ENCODE measurements around the gene LRFN5. TPM values are rescaled to one million over a fixed set of nuclear protein-coding genes. Genes with fewer than 3 reads are reported as not detected.
"Not testable (repeated sequence)": the region's sequence is repeated elsewhere in the genome, so short reads cannot be mapped to it uniquely, and the experiment has no call there.

The LRFN5 gene
- total RNA-seq, 5 donors from 2014 or later (not counting 1 experiment from before 2014, with no cell fraction given), result not detected

DNA sequence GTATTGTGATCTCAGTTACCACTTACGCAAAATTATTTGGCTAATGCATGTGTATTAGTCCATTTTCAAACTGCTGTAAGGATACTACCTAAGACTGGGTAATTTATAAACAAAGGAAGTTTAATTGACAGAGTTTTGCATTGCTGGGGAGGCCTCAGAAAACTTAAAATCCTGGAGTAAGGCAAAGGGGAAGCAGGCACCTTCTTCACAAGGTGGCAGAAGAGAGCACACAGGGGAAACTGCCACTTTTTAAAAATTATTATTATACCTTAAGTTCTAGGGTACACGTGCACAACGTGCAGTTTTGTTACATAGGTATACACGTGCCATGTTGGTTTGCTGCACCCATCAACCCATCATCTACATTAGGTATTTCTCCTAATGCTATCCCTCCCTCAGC lies 143.9 kb downstream of the LRFN5 start:
- H3K4me1 Mint-ChIP-seq, result peaks cover 16 to 24% (median 21%) of the 10 kb centered on the region in 3 donors
- DNase-seq; H3K9me3 Mint-ChIP-seq; H3K4me3 ChIP-seq (ENCODE audit: control insufficient read depth in 1 of 2, extremely low read depth in 1 of 2, low read length in 1 of 2); H3K4me1 ChIP-seq (ENCODE audit: control insufficient read depth in 1 of 2, extremely low read depth in 1 of 2, insufficient read depth in 2 of 2, low read length in 2 of 2); CTCF ChIA-PET; ATAC-seq (replicated peaks in 1 of 4); H3K27me3 ChIP-seq (replicated peaks in 1 of 2; ENCODE audit: control insufficient read depth in 2 of 2, extremely low read depth in 1 of 2, insufficient read depth in 2 of 2, low read length in 1 of 2); H3K36me3 Mint-ChIP-seq; H3K36me3 ChIP-seq (ENCODE audit: control insufficient read depth in 2 of 2, extremely low read depth in 1 of 2, insufficient read depth in 1 of 2, low read length in 1 of 2); H3K9me3 ChIP-seq; POLR2A ChIA-PET; H3K4me3 Mint-ChIP-seq; H3K27me3 Mint-ChIP-seq; H3K27ac ChIP-seq (ENCODE audit: low read length): not testable (repeated sequence)
- WGBS (ENCODE audit: insufficient coverage), result no CpG with 5 or more reads among the region's 4 CpGs
- H3K27ac Mint-ChIP-seq, result peak overlapping the region in 1 of 2 donors; percentile 13

DNA sequence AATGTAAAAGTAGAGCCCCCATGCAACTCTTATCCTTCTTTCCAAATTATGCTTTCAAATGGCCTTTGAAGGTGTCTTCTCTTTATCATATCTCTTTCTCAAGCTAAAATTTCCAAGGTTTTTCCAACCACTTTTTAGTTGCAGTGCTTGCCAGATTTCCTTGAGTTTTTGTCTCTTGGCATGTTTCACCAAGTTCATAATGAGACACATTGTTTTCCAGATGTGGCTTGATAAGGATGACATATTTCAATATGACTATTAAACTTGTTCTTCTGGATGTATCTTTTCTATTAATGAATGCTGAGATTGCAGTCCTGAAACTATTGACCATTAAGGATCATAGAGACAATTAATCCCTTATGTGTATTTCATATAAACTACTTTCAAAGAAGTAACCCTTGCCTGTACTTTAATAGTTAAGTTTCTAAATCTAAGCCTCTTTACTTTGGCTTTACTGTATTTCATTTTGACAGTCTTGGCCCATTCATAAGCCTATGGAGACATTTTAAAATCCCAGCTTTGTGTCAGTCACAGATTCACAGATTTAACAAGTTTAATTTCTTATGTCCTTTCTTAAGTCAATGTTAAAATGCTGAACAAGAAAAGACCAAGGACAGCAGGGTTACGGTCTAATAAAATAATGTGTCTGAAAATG lies 151.5 kb downstream of the LRFN5 start:
- POLR2A ChIA-PET, result no interaction called here

DNA sequence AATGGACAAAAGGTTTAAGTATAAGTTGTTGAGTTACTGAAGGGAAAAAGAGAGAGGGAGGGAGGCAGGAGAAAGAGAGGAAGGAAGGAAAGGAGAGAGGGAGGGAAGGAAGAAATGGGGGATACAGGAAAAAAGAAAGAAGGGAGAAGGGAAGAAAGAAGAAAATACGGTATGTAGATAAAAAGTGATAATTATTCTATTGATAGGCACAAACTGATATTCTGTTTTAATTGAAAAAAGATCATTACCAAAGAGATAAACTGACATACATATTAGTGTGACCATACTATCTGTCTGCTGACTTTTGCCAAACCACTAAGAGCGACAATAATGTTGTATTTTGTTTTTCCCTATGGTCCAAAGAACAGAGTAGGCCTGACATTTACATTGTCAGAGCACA lies 154.5 kb downstream of the LRFN5 start:
- Mint-ChIP-seq H3K4me1 (no peaks in the 10 kb centered on the region), H3K36me3 (no peaks in the 10 kb centered on the region), H3K27me3 (no peaks in the 10 kb centered on the region), H3K9me3 (peaks cover 0 to 5% (median 0%) of the 10 kb centered on the region in 3 donors), H3K27ac (no peak overlapping the region), H3K4me3 (no peak overlapping the region)
- ChIA-PET POLR2A (interaction anchor here in 1 of 2 donors (0.6 kb wide), 1 partner anchor 165 kb away, joined by 5 read pairs; no protein-coding TSS in a partner anchor), CTCF (no interaction called here)
- whole genome bisulfite sequencing (ENCODE audit: insufficient coverage), result no CpG with 5 or more reads among the region's 2 CpGs
- no peaks in the 10 kb centered on the region for H3K36me3 ChIP-seq (ENCODE audit: control insufficient read depth in 2 of 2, extremely low read depth in 1 of 2, insufficient read depth in 1 of 2, low read length in 1 of 2)
- DNase-seq, result no peak
- H3K4me3 ChIP-seq (ENCODE audit: control insufficient read depth in 1 of 2, extremely low read depth in 1 of 2, low read length in 1 of 2), result no peak overlapping the region
- no peak overlapping the region for H3K27ac ChIP-seq (ENCODE audit: low read length)
- no peaks in the 10 kb centered on the region for H3K27me3 ChIP-seq (replicated peaks in 1 of 2; ENCODE audit: control insufficient read depth in 2 of 2, extremely low read depth in 1 of 2, insufficient read depth in 2 of 2, low read length in 1 of 2)
- H3K9me3 ChIP-seq, result no peaks in the 10 kb centered on the region
- ATAC-seq (replicated peaks in 1 of 4), result no peak
- no peaks in the 10 kb centered on the region for H3K4me1 ChIP-seq (ENCODE audit: control insufficient read depth in 1 of 2, extremely low read depth in 1 of 2, insufficient read depth in 2 of 2, low read length in 2 of 2)

More for the DNA sequence above, 151.5 kb downstream of the LRFN5 start:
- Histone ChIP-seq H3K36me3 (ENCODE audit: control insufficient read depth in 2 of 2, extremely low read depth in 1 of 2, insufficient read depth in 1 of 2, low read length in 1 of 2) (no peaks in the 10 kb centered on the region), H3K4me1 (ENCODE audit: control insufficient read depth in 1 of 2, extremely low read depth in 1 of 2, insufficient read depth in 2 of 2, low read length in 2 of 2) (no peaks in the 10 kb centered on the region), H3K27ac (ENCODE audit: low read length) (no peak overlapping the region), H3K27me3 (replicated peaks in 1 of 2; ENCODE audit: control insufficient read depth in 2 of 2, extremely low read depth in 1 of 2, insufficient read depth in 2 of 2, low read length in 1 of 2) (no peaks in the 10 kb centered on the region), H3K9me3 (no peaks in the 10 kb centered on the region), H3K4me3 (ENCODE audit: control insufficient read depth in 1 of 2, extremely low read depth in 1 of 2, low read length in 1 of 2) (no peak overlapping the region)
- H3K4me1 Mint-ChIP-seq, result no peaks in the 10 kb centered on the region
- CTCF ChIA-PET, result no interaction called here
- H3K27ac Mint-ChIP-seq, result no peak overlapping the region
- no peak for ATAC-seq (replicated peaks in 1 of 4)
- H3K27me3 Mint-ChIP-seq, result no peaks in the 10 kb centered on the region
- H3K36me3 Mint-ChIP-seq, result no peaks in the 10 kb centered on the region
- H3K9me3 Mint-ChIP-seq, result peaks cover 0 to 5% (median 0%) of the 10 kb centered on the region in 3 donors
- DNase-seq, result no peak
- WGBS (ENCODE audit: insufficient coverage), result no CpG with 5 or more reads among the region's 1 CpG
- H3K4me3 Mint-ChIP-seq, result no peak overlapping the region

DNA sequence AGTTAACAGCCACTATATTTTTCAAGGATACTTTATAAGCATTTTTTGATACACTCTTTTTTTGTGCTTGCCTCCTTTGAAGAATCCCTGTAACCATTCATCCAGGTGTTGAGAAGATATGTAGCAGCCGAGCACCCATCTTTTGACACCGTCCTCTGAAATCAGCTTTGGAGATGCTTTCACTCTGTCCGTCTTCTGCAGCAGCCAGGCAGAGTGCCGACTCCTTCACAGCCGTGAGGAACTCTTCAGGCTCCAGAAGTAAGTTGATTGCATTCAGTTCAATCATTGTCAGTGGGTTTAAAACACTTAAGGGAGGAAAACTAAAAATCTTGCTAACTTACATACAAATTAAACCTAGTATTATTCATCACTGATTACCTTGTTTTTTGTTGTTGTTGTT lies 160.1 kb downstream of the LRFN5 start:
- Mint-ChIP-seq H3K27me3 (no peaks in the 10 kb centered on the region), H3K4me3 (no peak overlapping the region), H3K4me1 (no peaks in the 10 kb centered on the region), H3K9me3 (no peaks in the 10 kb centered on the region), H3K36me3 (no peaks in the 10 kb centered on the region), H3K27ac (no peak overlapping the region)
- no peaks in the 10 kb centered on the region for H3K27me3 ChIP-seq (replicated peaks in 1 of 2; ENCODE audit: control insufficient read depth in 2 of 2, extremely low read depth in 1 of 2, insufficient read depth in 2 of 2, low read length in 1 of 2)
- H3K36me3 ChIP-seq (ENCODE audit: control insufficient read depth in 2 of 2, extremely low read depth in 1 of 2, insufficient read depth in 1 of 2, low read length in 1 of 2), result no peaks in the 10 kb centered on the region
- H3K4me3 ChIP-seq (ENCODE audit: control insufficient read depth in 1 of 2, extremely low read depth in 1 of 2, low read length in 1 of 2), result no peak overlapping the region
- ChIA-PET POLR2A (no interaction called here), CTCF (no interaction called here)
- no peak for DNase-seq
- WGBS (ENCODE audit: insufficient coverage), result 89% methylated on average over 3 of the region's 5 CpGs
- H3K4me1 ChIP-seq (ENCODE audit: control insufficient read depth in 1 of 2, extremely low read depth in 1 of 2, insufficient read depth in 2 of 2, low read length in 2 of 2), result no peaks in the 10 kb centered on the region
- no peak overlapping the region for H3K27ac ChIP-seq (ENCODE audit: low read length)
- no peaks in the 10 kb centered on the region for H3K9me3 ChIP-seq
- no peak for ATAC-seq (replicated peaks in 1 of 4)

DNA sequence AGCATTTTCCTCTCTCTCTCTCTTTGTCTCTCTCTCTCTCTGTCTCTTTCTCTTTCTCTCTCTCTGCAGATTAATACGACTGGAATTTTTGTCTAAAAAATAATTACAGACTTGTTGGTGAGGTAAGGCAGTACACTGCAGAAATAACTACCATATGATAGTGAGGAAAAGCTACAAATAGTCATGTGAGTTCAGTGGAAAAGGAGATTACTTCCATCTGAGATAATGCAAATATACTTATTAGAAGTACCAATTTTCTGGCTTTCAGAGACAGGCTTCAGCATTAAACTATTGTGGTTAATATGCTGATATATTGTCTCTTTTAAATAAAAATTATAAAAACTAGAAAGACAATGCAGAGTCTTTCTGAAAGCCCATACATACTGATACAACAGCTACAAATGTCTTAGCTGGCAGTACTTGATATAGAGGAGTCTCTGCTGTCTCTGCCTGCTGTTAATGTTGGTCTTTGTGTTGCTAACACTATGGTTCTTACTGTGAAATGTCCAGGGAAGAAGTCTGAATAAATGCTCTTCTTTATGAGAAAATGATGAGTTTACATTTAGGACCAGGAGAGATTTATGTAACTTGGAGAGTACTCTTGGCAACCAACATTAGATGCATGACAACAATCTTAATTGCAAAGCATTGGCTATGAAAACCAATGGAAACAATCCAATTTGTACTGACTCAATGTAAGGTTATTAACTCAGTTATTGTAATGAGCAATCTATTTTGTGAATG lies 167.0 kb downstream of the LRFN5 start:
- Histone ChIP-seq H3K27ac (ENCODE audit: low read length) (no peak overlapping the region), H3K9me3 (no peaks in the 10 kb centered on the region), H3K4me3 (ENCODE audit: control insufficient read depth in 1 of 2, extremely low read depth in 1 of 2, low read length in 1 of 2) (no peak overlapping the region), H3K4me1 (ENCODE audit: control insufficient read depth in 1 of 2, extremely low read depth in 1 of 2, insufficient read depth in 2 of 2, low read length in 2 of 2) (no peaks in the 10 kb centered on the region), H3K27me3 (replicated peaks in 1 of 2; ENCODE audit: control insufficient read depth in 2 of 2, extremely low read depth in 1 of 2, insufficient read depth in 2 of 2, low read length in 1 of 2) (no peaks in the 10 kb centered on the region), H3K36me3 (ENCODE audit: control insufficient read depth in 2 of 2, extremely low read depth in 1 of 2, insufficient read depth in 1 of 2, low read length in 1 of 2) (no peaks in the 10 kb centered on the region)
- WGBS (ENCODE audit: insufficient coverage), result no CpG with 5 or more reads among the region's 1 CpG
- H3K9me3 Mint-ChIP-seq, result no peaks in the 10 kb centered on the region
- DNase-seq, result no peak
- CTCF ChIA-PET, result no interaction called here
- no peak for ATAC-seq (replicated peaks in 1 of 4)
- H3K27ac Mint-ChIP-seq, result no peak overlapping the region
- H3K27me3 Mint-ChIP-seq, result no peaks in the 10 kb centered on the region
- POLR2A ChIA-PET, result no interaction called here
- H3K36me3 Mint-ChIP-seq, result no peaks in the 10 kb centered on the region
- no peak overlapping the region for H3K4me3 Mint-ChIP-seq
- H3K4me1 Mint-ChIP-seq, result no peaks in the 10 kb centered on the region

DNA sequence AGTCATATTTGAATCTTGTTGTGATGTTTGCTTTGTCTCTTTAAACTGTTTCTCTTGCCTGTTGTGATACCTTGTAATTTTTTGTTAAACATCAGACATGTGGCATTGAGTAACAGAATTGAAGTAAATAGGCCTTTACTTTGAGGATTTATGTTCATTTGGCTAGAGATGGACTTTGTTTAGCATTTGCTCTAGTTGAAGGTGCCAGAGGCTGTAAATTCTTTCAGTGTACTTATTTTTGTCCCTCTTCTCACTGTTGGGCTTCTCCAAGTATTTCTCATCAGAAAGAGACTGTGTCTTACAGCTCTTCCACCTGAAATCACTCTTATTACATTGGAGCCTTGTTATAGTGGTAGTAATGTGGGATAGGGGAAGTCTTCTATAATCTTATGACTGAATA lies 175.8 kb downstream of the LRFN5 start:
- ATAC-seq (replicated peaks in 1 of 4) (no peak), DNase-seq (no peak)
- POLR2A ChIA-PET, result interaction anchor here in 1 of 2 donors (0.5 to 0.6 kb wide), 2 partner anchors 69 to 976 kb away, joined by 3 to 4 read pairs; no protein-coding TSS in a partner anchor
- H3K27ac Mint-ChIP-seq, result no peak overlapping the region
- no peaks in the 10 kb centered on the region for H3K36me3 Mint-ChIP-seq
- no peaks in the 10 kb centered on the region for H3K4me1 Mint-ChIP-seq
- CTCF ChIA-PET, result interaction anchor here in 1 of 2 donors (0.6 kb wide), 1 partner anchor 94 kb away, joined by 4 read pairs; no protein-coding TSS in a partner anchor
- no peaks in the 10 kb centered on the region for H3K4me1 ChIP-seq (ENCODE audit: control insufficient read depth in 1 of 2, extremely low read depth in 1 of 2, insufficient read depth in 2 of 2, low read length in 2 of 2)
- H3K27me3 ChIP-seq (replicated peaks in 1 of 2; ENCODE audit: control insufficient read depth in 2 of 2, extremely low read depth in 1 of 2, insufficient read depth in 2 of 2, low read length in 1 of 2), result no peaks in the 10 kb centered on the region
- H3K27ac ChIP-seq (ENCODE audit: low read length), result no peak overlapping the region
- no peaks in the 10 kb centered on the region for H3K9me3 Mint-ChIP-seq
- H3K4me3 Mint-ChIP-seq, result no peak overlapping the region
- H3K36me3 ChIP-seq (ENCODE audit: control insufficient read depth in 2 of 2, extremely low read depth in 1 of 2, insufficient read depth in 1 of 2, low read length in 1 of 2), result no peaks in the 10 kb centered on the region
- no peaks in the 10 kb centered on the region for H3K9me3 ChIP-seq
- no peak overlapping the region for H3K4me3 ChIP-seq (ENCODE audit: control insufficient read depth in 1 of 2, extremely low read depth in 1 of 2, low read length in 1 of 2)
- H3K27me3 Mint-ChIP-seq, result no peaks in the 10 kb centered on the region

Measured in T-cell (primary cell).